Stimulated activated CD4-positive, alpha-beta T cell treated with anti-CD3 and anti-CD28 coated beads, TNF-alpha, amount 100 ng/mL, for 24 hours (primary cell): ENCODE results near the gene DNM3.

Experiments
- DNase-seq, 3 experiments: peaks; one replicate each; pipeline ENCODE4 v3.0.0-alpha.2; 2020; ENCODE audit warnings: low read depth in 3 of 3

DNM3 gene

GRCh38 chr1:172453153-172453545 is 611.9 kb downstream of the DNM3 start:
- DNase-seq = no peak

GRCh38 chr1:172453607-172454006 is 612.3 kb downstream of the DNM3 start:
- no peak for DNase-seq

GRCh38 chr1:172455451-172455850 is 614.2 kb downstream of the DNM3 start:
- no peak for DNase-seq

GRCh38 chr1:172456344-172456769 is 615.1 kb downstream of the DNM3 start:
- DNase-seq = no peak

DNA sequence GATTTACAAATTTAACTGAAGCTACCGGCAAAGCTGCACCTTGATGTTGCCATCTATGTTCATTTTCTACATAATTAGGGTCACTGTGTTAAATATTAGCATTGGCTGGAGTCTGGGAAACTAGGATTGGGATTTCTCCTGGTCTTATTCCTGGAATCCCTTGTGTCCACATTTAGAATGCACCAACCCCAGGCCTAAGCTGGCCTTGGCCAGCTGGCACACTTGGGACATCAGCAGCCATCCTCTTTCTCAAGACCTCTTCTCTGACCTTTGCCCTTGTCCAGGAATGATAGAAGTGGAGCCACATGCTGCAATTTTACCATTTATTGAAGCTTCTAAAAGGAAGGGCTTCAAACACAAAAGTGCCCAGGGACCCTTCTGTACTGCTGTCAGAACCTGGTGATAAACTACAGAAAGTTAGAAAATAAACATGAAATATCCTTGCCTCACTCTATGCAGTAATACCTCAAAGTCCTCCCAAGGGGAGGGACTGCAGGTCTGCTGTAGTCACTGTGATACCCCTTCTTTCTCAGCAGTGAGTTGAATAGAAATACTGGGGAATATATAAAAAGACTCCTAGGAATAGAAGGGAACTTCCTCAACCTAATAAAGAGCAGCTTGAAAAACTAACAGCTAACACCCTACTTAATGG is 616.3 kb downstream of the DNM3 start:
- no peak for DNase-seq

DNA sequence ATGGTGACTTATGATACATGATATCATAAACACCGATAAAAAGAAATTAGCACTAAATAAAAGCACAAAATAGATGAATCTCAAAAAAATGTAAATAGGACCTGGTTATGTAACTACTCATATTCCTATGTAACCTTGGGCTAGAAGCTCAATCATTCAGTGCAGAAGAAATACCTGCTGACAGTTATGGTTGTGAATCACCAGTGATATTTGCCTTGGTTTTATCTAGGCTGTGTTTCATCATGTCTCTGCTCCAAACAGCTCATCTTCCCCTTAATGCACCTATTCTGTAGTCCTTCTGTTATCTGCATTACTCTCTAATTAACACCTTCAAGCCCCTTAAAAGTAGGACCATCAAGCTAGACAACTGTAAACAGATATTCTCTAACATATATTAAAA is 618.9 kb downstream of the DNM3 start:
- no peak for DNase-seq

GRCh38 chr1:172460887-172461315 is 619.6 kb downstream of the DNM3 start:
- DNase-seq = no peak
